HCT116 (cell line): ENCODE measurements around the gene ERLEC1.

Source experiments
- ATF3 ChIP-seq: IDR thresholded peaks from 2 replicates; pipeline ENCODE4 v1.6.1; 2012
- CBX3 ChIP-seq: IDR thresholded peaks from 2 replicates; pipeline ENCODE4 v1.6.1; 2012; ENCODE audit warnings: low read depth
- CEBPB ChIP-seq: IDR thresholded peaks from 2 replicates; pipeline ENCODE4 v1.6.1; 2012; ENCODE audit warnings: low read depth
- CTCF ChIP-seq, 3 experiments: fragments of 200-600 bp in 1 of 3; sonication (generic) in 1 of 3; IDR thresholded peaks in 2 of 3; conservative IDR thresholded peaks in 1 of 3; 2 replicates each; pipeline ENCODE4 v1.5.1; 2012 to 2017; ENCODE audit warnings: low read depth in 2 of 3, low read length in 2 of 3, antibody characterized with exemption in 1 of 3, borderline replicate concordance in 1 of 3, control low read depth in 1 of 3, mild to moderate bottlenecking in 1 of 3, mixed read lengths in 1 of 3, mixed run types in 1 of 3, moderate library complexity in 1 of 3; ENCODE audit not compliant: insufficient read depth in 1 of 3
- EGR1 ChIP-seq: IDR thresholded peaks from 2 replicates; pipeline ENCODE4 v1.6.1; 2012; ENCODE audit warnings: low read depth
- ELF1 ChIP-seq: IDR thresholded peaks from 2 replicates; pipeline ENCODE4 v1.6.1; 2012; ENCODE audit warnings: low read depth, borderline replicate concordance
- EZH2 ChIP-seq: fragments of 200-600 bp; sonication (generic); IDR thresholded peaks from 2 replicates; pipeline ENCODE4 v1.6.1; 2017; ENCODE audit warnings: antibody characterized with exemption, mixed run types
- JUND ChIP-seq: IDR thresholded peaks from 2 replicates; pipeline ENCODE4 v1.6.1; 2012
- MAX ChIP-seq: IDR thresholded peaks from 2 replicates; pipeline ENCODE4 v1.6.1; 2012
- POLR2A ChIP-seq: IDR thresholded peaks from 2 replicates; pipeline ENCODE4 v1.7.0; 2011; ENCODE audit warnings: borderline replicate concordance; ENCODE audit not compliant: insufficient read depth, insufficient read length; ENCODE audit errors: extremely low read depth
- POLR2AphosphoS5 ChIP-seq: IDR thresholded peaks from 2 replicates; pipeline ENCODE4 v1.6.1; 2011; ENCODE audit warnings: mild to moderate bottlenecking, low read depth, low read length, moderate library complexity
- RAD21 ChIP-seq: IDR thresholded peaks from 2 replicates; pipeline ENCODE4 v1.6.1; 2012; ENCODE audit warnings: low read depth, mild to moderate bottlenecking
- REST ChIP-seq: IDR thresholded peaks from 2 replicates; pipeline ENCODE4 v1.6.1; 2012; ENCODE audit warnings: low read depth
- SRF ChIP-seq: IDR thresholded peaks from 2 replicates; pipeline ENCODE4 v1.6.1; 2012; ENCODE audit warnings: low read depth

GRCh38 chr2:53829273-53829979 lies 42.6 kb downstream of the ERLEC1 start:
- TF ChIP-seq CTCF (IDR thresholded peaks at IDR 0.05 in 2 of 3, conservative IDR thresholded peaks at IDR 0.05 in 1 of 3; ENCODE audit: borderline replicate concordance in 1 of 3, insufficient read depth in 1 of 3, low read depth in 2 of 3, low read length in 2 of 3) (no peak), CBX3 (no peak), RAD21 (no peak), POLR2A (no peak), POLR2AphosphoS5 (no peak), JUND (no peak), ATF3 (no peak), EZH2 (no peak), SRF (no peak), REST (no peak), EGR1 (no peak), MAX (no peak), CEBPB (no peak), ELF1 (no peak)
